GM12878 (cell line): ENCODE data around the gene S1PR4. TPM values are rescaled to one million over a fixed set of nuclear protein-coding genes. Genes with fewer than 3 reads are reported as not detected.

Experiments used
- ATAC-seq: fragments of 200-7000 bp; cut with Tn5 transposase; 3 replicates; pipeline ENCODE4 v1.9.1; 2020; ENCODE audit warnings: mild to moderate bottlenecking, moderate library complexity
- BruUV-seq: library from RNA; stranded (reverse); fragments of 400-500 nt; replicated peaks from 2 replicates; lab custom pipeline; 2021; lab: Mats Ljungman, UMichigan
- CTCF ChIA-PET: fragments of 300-600 bp; sonication (Branson Sonifier 250); formaldehyde crosslinking; extraction: SDS; loops from one replicate; lab custom pipeline; 2021; ENCODE audit warnings: inconsistent platforms; lab: Yijun Ruan, JAX
- POLR2A ChIA-PET: fragments of 350-600 bp; formaldehyde crosslinking; extraction: SDS; loops from one replicate; lab custom pipeline; 2021; ENCODE audit warnings: inconsistent platforms; lab: Charles Lee
- RAD21 ChIA-PET: fragments of 300-600 bp; sonication (Branson Sonifier 250); formaldehyde crosslinking; loops from one replicate; lab custom pipeline; 2023; ENCODE audit warnings: antibody characterized with exemption; ENCODE audit not compliant: unreplicated experiment; lab: Charles Lee
- SMC1A ChIA-PET: fragments of 300-600 bp; sonication (Branson Sonifier 250); formaldehyde crosslinking; loops from one replicate; lab custom pipeline; 2023; ENCODE audit not compliant: unreplicated experiment, uncharacterized antibody; lab: Charles Lee
- DNase-seq: peaks from one replicate; pipeline ENCODE4 v3.0.0-alpha.2; 2011; ENCODE audit warnings: low read depth, low spot score
- FAIRE-seq: peaks from 3 replicates; lab custom pipeline; 2011; peaks lifted over from hg19 to GRCh38; lab: Jason Lieb, UNC
- H2AFZ ChIP-seq: 2 replicates; pipeline ENCODE4 v1.6.0; 2011; ENCODE audit warnings: low read depth, low read length, control low read depth; ENCODE audit not compliant: control insufficient read depth
- H3K27ac ChIP-seq: 2 replicates; pipeline ENCODE4 v1.5.1; 2011; ENCODE audit warnings: control low read depth; ENCODE audit not compliant: control insufficient read depth, insufficient read depth
- H3K27me3 ChIP-seq, 2 experiments: replicated peaks in 1 of 2; 2 replicates each; pipeline versions ENCODE4 v1.6.0 to v1.6.1; 2011; ENCODE audit warnings: low read length in 1 of 2; ENCODE audit not compliant: control insufficient read depth in 2 of 2, insufficient read depth in 2 of 2
- H3K36me3 ChIP-seq, 2 experiments: 2 replicates each; pipeline ENCODE4 v1.5.1; 2011; ENCODE audit warnings: low read length in 1 of 2; ENCODE audit not compliant: control insufficient read depth in 2 of 2, insufficient read depth in 2 of 2
- H3K4me1 ChIP-seq: 2 replicates; pipeline ENCODE4 v1.6.1; 2011; ENCODE audit warnings: mild to moderate bottlenecking, low read length, moderate library complexity, mixed read lengths; ENCODE audit not compliant: control insufficient read depth, insufficient read depth
- H3K4me2 ChIP-seq: 2 replicates; pipeline ENCODE4 v1.6.0; 2011; ENCODE audit warnings: control low read depth; ENCODE audit not compliant: control insufficient read depth, insufficient read depth
- H3K4me3 ChIP-seq: fragments of 200-600 bp; sonication (generic); 2 replicates; pipeline ENCODE4 v1.5.1; 2016
- H3K79me2 ChIP-seq: 2 replicates; pipeline ENCODE4 v1.6.0; 2011; ENCODE audit warnings: low read length; ENCODE audit not compliant: control insufficient read depth, insufficient read depth
- H3K9ac ChIP-seq: 2 replicates; pipeline ENCODE4 v1.8.0; 2011; ENCODE audit warnings: low read length, control low read depth, mixed read lengths; ENCODE audit not compliant: control insufficient read depth, insufficient read depth
- H3K9me3 ChIP-seq: replicated peaks from 3 replicates; pipeline ENCODE4 v1.5.1; 2011; ENCODE audit warnings: mild to moderate bottlenecking, low read length; ENCODE audit not compliant: control insufficient read depth, insufficient read depth
- H4K20me1 ChIP-seq: 2 replicates; pipeline ENCODE4 v1.6.0; 2011; ENCODE audit not compliant: control insufficient read depth, insufficient read depth
- ASH2L ChIP-seq: fragments of 300-600, 200-600 bp; sonication (generic); IDR thresholded peaks from 2 replicates; pipeline ENCODE4 v1.6.1; 2017; ENCODE audit warnings: low read depth, mild to moderate bottlenecking, borderline replicate concordance
- DPF2 ChIP-seq: fragments of 450-650 bp; IDR thresholded peaks from 2 replicates; pipeline ENCODE4 v1.6.1; 2017; ENCODE audit warnings: mild to moderate bottlenecking
- E2F8 ChIP-seq: fragments of 450-650 bp; IDR thresholded peaks from 2 replicates; pipeline ENCODE4 v1.6.1; 2018; ENCODE audit warnings: mild to moderate bottlenecking, low read depth, moderate library complexity; ENCODE audit not compliant: partially characterized antibody
- ETV6 ChIP-seq, 2 experiments: fragments of 450-650 bp in 1 of 2; IDR thresholded peaks in 1 of 2; conservative IDR thresholded peaks in 1 of 2; 2 replicates each; pipeline ENCODE4 v1.6.1; 2014; ENCODE audit warnings: antibody characterized with exemption in 1 of 2, borderline replicate concordance in 1 of 2, low read depth in 1 of 2, mild to moderate bottlenecking in 1 of 2, moderate library complexity in 1 of 2
- HDAC6 ChIP-seq: fragments of 200-600 bp; sonication (generic); IDR thresholded peaks from one replicate; pipeline ENCODE4 v1.8.0; 2017; ENCODE audit warnings: antibody characterized with exemption; ENCODE audit not compliant: unreplicated experiment
- MTA3 ChIP-seq: IDR thresholded peaks from 2 replicates; pipeline ENCODE4 v1.6.1; 2012; ENCODE audit warnings: low read length, inconsistent platforms, borderline replicate concordance
- NR2C1 ChIP-seq: fragments of 450-650 bp; IDR thresholded peaks from 2 replicates; pipeline ENCODE4 v1.6.1; 2017; ENCODE audit warnings: antibody characterized with exemption, mild to moderate bottlenecking, moderate library complexity
- NR2C2 ChIP-seq: IDR thresholded peaks from 2 replicates; pipeline ENCODE4 v1.6.1; 2011; ENCODE audit warnings: borderline replicate concordance, low read depth; ENCODE audit not compliant: control insufficient read depth, insufficient read length
- POLR2A ChIP-seq: IDR thresholded peaks from 2 replicates; pipeline ENCODE4 v1.6.1; 2011; ENCODE audit warnings: low read depth, mild to moderate bottlenecking, low read length
- RAD21 ChIP-seq: IDR thresholded peaks from 2 replicates; pipeline ENCODE4 v1.6.1; 2011; ENCODE audit warnings: mild to moderate bottlenecking, low read depth, low read length, moderate library complexity; ENCODE audit not compliant: insufficient read depth
- RBBP5 ChIP-seq: fragments of 200-600 bp; sonication (generic); conservative IDR thresholded peaks from 2 replicates; pipeline ENCODE4 v1.6.1; 2016
- RFX5 ChIP-seq: IDR thresholded peaks from 2 replicates; pipeline ENCODE4 v1.6.1; 2011; ENCODE audit warnings: low read depth, low read length, improper control_type of control experiment
- SMARCA5 ChIP-seq: fragments of 450-650 bp; IDR thresholded peaks from 2 replicates; pipeline ENCODE4 v1.6.1; 2017; ENCODE audit warnings: mild to moderate bottlenecking
- SREBF1 ChIP-seq: IDR thresholded peaks from 2 replicates; pipeline ENCODE4 v1.6.1; 2012; ENCODE audit warnings: mild to moderate bottlenecking, low read length
- TAF1 ChIP-seq: IDR thresholded peaks from 2 replicates; pipeline ENCODE4 v1.6.1; 2011; ENCODE audit warnings: mild to moderate bottlenecking, low read depth, low read length, borderline replicate concordance
- TARDBP ChIP-seq: IDR thresholded peaks from 2 replicates; pipeline ENCODE4 v1.6.1; 2016; ENCODE audit warnings: borderline replicate concordance
- USF2 ChIP-seq: IDR thresholded peaks from 2 replicates; pipeline ENCODE4 v1.6.1; 2011; ENCODE audit warnings: low read depth, low read length, improper control_type of control experiment, borderline replicate concordance
- ZBTB11 ChIP-seq: fragments of 450-650 bp; formaldehyde crosslinking; IDR thresholded peaks from 2 replicates; pipeline ENCODE4 v1.5.0; 2022; ENCODE audit warnings: mild to moderate bottlenecking, missing genetic modification characterization
- WGBS: methylation state at CpG from one replicate; pipeline ENCODE4 v1.1.6; 2016; ENCODE audit warnings: low lambda C conversion rate; ENCODE audit not compliant: insufficient replicate concordance, insufficient coverage; ENCODE audit errors: missing lambda C conversion rate; 5-methylcytosine and 5-hydroxymethylcytosine counted together
- in situ Hi-C: fragments of 300-500 bp; cut with MboI; formaldehyde crosslinking; loops from 9 replicates; pipeline ENCODE4 v1.14.3; 2018; ENCODE audit warnings: mixed read lengths
- intact Hi-C: fragments of 100-400 bp; cut with micrococcal nuclease; formaldehyde crosslinking; loops from one replicate; pipeline ENCODE4 v1.14.2; 2022; ENCODE audit not compliant: unreplicated experiment
- polyA plus RNA-seq, 11 experiments: library from polyadenylated mRNA; depleted of rRNA in 4 of 11; unstranded in 6 of 11; stranded (reverse) in 5 of 11; fragments of >200 nt; fragmentation: Nextera tagmentation in 4 of 11; fragmentation: Illumina TruSeq in 1 of 11; extraction: Ambion mirVana in 4 of 11; extraction: Trizol in 1 of 11; gene quantifications; 1 replicate in 1 of 11; 2 replicates in 10 of 11; pipeline versions ENCODE4 v1.2.1 to v1.2.3, GENCODE V29; 2011 to 2016; ENCODE audit warnings: inconsistent platforms in 2 of 11, missing spikeins in 2 of 11, low read depth in 1 of 11
- total RNA-seq, 4 experiments: library from RNA; depleted of rRNA in 3 of 4; stranded (reverse); fragments of >200 nt in 3 of 4; fragmentation: Illumina TruSeq in 1 of 4; extraction: Trizol in 1 of 4; gene quantifications; 2 replicates each; pipeline versions ENCODE4 v1.2.1 to v1.2.3, GENCODE V29; 2013 to 2021

S1PR4 gene
- total and polyA plus RNA-seq, 10 of the 15 experiments (the other 5 are each of a cell fraction or from before 2014, with no cell fraction given), result 0.19 to 57.7 (median 32.4) TPM; not detected in 1

GRCh38 chr19:3189702-3190469, 11.3 kb downstream of the S1PR4 start:
- no TSS peak for BruUV-seq
- 85% methylated on average over 28 of the region's 28 CpGs for whole genome bisulfite sequencing
- H3K9ac ChIP-seq, result no peak overlapping the region
- TF ChIP-seq ZBTB11 (CRISPR knock-in tag) (no peak), RBBP5 (no peak), RAD21 (no peak), ASH2L (no peak), DPF2 (no peak), SMARCA5 (no peak), NR2C1 (no peak), NR2C2 (no peak), TAF1 (no peak), ETV6 (conservative IDR thresholded peaks at IDR 0.05 in 1 of 2, IDR thresholded peaks at IDR 0.05 in 1 of 2; ENCODE audit: borderline replicate concordance in 1 of 2, low read depth in 1 of 2) (no peak), E2F8 (no peak), USF2 (no peak), MTA3 (no peak), HDAC6 (no peak), POLR2A (no peak), TARDBP (no peak), RFX5 (no peak), SREBF1 (no peak)

More at GRCh38 chr19:3189702-3190469, 11.3 kb downstream of the S1PR4 start:
- ChIA-PET RAD21 (no interaction called here), SMC1A (no interaction called here), POLR2A (interaction anchor here (1.1 kb wide), 1 partner anchor 9 kb away, joined by 3 read pairs; no protein-coding TSS in a partner anchor), CTCF (interaction anchor here (1.3 kb wide), 1 partner anchor 64 kb away, joined by 4 read pairs; no protein-coding TSS in a partner anchor)
- peaks cover 5% of the 10 kb centered on the region in 2 experiments; a peak in 3 of 4 replicates for H3K36me3 ChIP-seq
- H3K79me2 ChIP-seq, result peaks cover 50% of the 10 kb centered on the region
- H3K27me3 ChIP-seq, result no peaks in the 10 kb centered on the region
- no peaks in the 10 kb centered on the region for H4K20me1 ChIP-seq
- in situ Hi-C loops, result no loop called here
- H3K9me3 ChIP-seq, result no peaks in the 10 kb centered on the region
- H3K4me2 ChIP-seq, result no peak overlapping the region
- FAIRE-seq (no peak), DNase-seq (no peak), ATAC-seq (no peak)
- H2AFZ ChIP-seq, result no peak overlapping the region
- peaks cover 11% of the 10 kb centered on the region for H3K4me1 ChIP-seq
- intact Hi-C loops, result no loop called here
- H3K4me3 ChIP-seq, result no peak overlapping the region
- H3K27ac ChIP-seq, result no peak overlapping the region
